Measurements from ENCODE around the gene CCNH.

The CCNH gene

DNA sequence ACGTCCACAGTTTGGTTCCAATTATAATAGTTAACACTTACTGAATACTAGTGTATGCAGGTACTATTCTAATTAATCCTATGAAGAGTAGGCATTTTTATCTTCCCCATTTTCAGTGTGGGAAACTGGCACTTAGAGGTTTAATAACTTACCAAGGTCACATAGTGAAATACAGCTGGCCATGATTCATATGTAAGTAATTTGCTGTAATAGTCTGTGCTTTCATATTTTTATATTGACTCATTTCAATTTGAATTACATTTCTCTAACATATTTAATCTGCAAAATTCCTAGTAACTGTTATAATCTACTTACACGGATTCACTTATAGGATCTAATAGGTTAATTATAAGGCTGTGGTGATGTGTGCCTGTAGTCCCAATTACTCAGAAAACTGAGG, 19.4 kb downstream of the CCNH start:
- Histone ChIP-seq H3K79me2 (ENCODE audit: insufficient read depth, low read length) (no peaks in the 10 kb centered on the region), H3K9ac (ENCODE audit: low read length) (no peak overlapping the region), H3K9me3 (ENCODE audit: insufficient read depth, low read length) (no peaks in the 10 kb centered on the region), H3K27me3 (ENCODE audit: low read length) (no peaks in the 10 kb centered on the region), H4K20me1 (ENCODE audit: low read depth, low read length) (no peaks in the 10 kb centered on the region; the same call in 1 of the 2 replicates), H2AFZ (ENCODE audit: low read depth, low read length, severe bottlenecking) (no peak overlapping the region), H3K4me3 (ENCODE audit: insufficient read depth, low read length, poor library complexity, severe bottlenecking) (no peak overlapping the region), H3K27ac (ENCODE audit: low read depth, low read length) (no peak overlapping the region), H3K36me3 (ENCODE audit: low read length) (peaks cover 52% of the 10 kb centered on the region), H3K9me2 (replicated peaks; ENCODE audit: insufficient read depth, low read length) (no peaks in the 10 kb centered on the region), H3F3A (ENCODE audit: insufficient read depth) (peaks cover 9% of the 10 kb centered on the region; the same call in 1 of the 2 replicates), H3K4me2 (ENCODE audit: low read depth, low read length, poor library complexity, severe bottlenecking) (no peak overlapping the region)
- TF ChIP-seq, protein P1, sequence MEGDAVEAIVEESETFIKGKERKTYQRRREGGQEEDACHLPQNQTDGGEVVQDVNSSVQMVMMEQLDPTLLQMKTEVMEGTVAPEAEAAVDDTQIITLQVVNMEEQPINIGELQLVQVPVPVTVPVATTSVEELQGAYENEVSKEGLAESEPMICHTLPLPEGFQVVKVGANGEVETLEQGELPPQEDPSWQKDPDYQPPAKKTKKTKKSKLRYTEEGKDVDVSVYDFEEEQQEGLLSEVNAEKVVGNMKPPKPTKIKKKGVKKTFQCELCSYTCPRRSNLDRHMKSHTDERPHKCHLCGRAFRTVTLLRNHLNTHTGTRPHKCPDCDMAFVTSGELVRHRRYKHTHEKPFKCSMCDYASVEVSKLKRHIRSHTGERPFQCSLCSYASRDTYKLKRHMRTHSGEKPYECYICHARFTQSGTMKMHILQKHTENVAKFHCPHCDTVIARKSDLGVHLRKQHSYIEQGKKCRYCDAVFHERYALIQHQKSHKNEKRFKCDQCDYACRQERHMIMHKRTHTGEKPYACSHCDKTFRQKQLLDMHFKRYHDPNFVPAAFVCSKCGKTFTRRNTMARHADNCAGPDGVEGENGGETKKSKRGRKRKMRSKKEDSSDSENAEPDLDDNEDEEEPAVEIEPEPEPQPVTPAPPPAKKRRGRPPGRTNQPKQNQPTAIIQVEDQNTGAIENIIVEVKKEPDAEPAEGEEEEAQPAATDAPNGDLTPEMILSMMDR (IDR thresholded peaks at IDR 0.05; ENCODE audit: insufficient read depth, low read length, poor library complexity, severe bottlenecking) = no peak
- TF ChIP-seq EZH2phosphoT487 (conservative IDR thresholded peaks at IDR 0.05; ENCODE audit: low read length) = no peak

DNA sequence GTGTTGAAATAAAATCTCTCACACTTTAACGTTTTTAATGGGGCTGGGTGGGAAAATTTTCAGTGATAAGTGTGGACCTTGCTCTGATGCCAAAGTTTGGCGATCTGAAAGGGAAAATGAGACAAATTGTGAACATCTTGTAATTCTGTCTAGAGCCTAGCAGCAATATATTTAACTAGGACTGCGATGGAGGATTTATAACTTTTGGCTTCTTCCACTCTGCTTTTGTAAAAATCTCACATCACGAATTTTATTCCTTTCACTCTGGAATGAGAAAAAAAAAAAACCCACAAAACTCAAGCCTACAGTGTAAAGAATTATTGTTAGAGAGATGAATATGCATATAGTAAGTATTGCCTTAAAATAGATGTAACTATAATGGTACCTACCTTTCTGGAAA, 19.9 kb downstream of the CCNH start:
- H3K27me3 ChIP-seq (ENCODE audit: low read length) = no peaks in the 10 kb centered on the region
- H3K9ac ChIP-seq (ENCODE audit: low read length) = no peak overlapping the region
- no peak overlapping the region for H3K27ac ChIP-seq (ENCODE audit: low read depth, low read length)
- H3K4me2 ChIP-seq (ENCODE audit: low read depth, low read length, poor library complexity, severe bottlenecking) = no peak overlapping the region
- no peaks in the 10 kb centered on the region; the same call in 1 of the 2 replicates for H4K20me1 ChIP-seq (ENCODE audit: low read depth, low read length)
- TF ChIP-seq, protein P1 (IDR thresholded peaks at IDR 0.05; ENCODE audit: insufficient read depth, low read length, poor library complexity, severe bottlenecking) = no peak
- no peak for TF ChIP-seq EZH2phosphoT487 (conservative IDR thresholded peaks at IDR 0.05; ENCODE audit: low read length)
- no peaks in the 10 kb centered on the region for H3K79me2 ChIP-seq (ENCODE audit: insufficient read depth, low read length)
- no peak overlapping the region for H3K4me3 ChIP-seq (ENCODE audit: insufficient read depth, low read length, poor library complexity, severe bottlenecking)
- H3K9me2 ChIP-seq (replicated peaks; ENCODE audit: insufficient read depth, low read length) = no peaks in the 10 kb centered on the region
- no peaks in the 10 kb centered on the region for H3K9me3 ChIP-seq (ENCODE audit: insufficient read depth, low read length)
- H3K36me3 ChIP-seq (ENCODE audit: low read length) = peaks cover 58% of the 10 kb centered on the region
- no peak overlapping the region for H2AFZ ChIP-seq (ENCODE audit: low read depth, low read length, severe bottlenecking)
- H3F3A ChIP-seq (ENCODE audit: insufficient read depth) = peaks cover 9% of the 10 kb centered on the region; the same call in 1 of the 2 replicates

DNA sequence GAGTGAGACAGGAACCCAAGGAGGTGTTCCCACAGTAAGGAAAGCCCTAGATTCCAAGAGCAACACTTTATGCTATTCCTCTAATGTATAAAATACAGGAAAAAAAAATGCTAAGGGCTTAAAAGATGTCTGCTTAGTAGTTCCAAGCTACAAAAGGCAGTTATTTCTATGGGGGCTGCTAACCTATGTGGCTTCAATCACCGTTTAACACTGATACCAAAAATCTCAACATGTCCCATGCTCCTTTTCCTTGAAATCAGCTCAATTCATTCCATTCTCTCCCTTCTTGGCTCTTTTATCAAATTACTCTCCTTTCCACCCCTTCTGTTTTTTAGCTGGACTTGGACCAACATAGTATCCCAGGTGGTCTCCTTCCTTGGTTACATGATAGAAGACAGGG, 20.6 kb downstream of the CCNH start:
- H3K36me3 ChIP-seq (ENCODE audit: low read length) = peaks cover 61% of the 10 kb centered on the region
- no peaks in the 10 kb centered on the region for H3K9me2 ChIP-seq (replicated peaks; ENCODE audit: insufficient read depth, low read length)
- peaks cover 9% of the 10 kb centered on the region; the same call in 1 of the 2 replicates for H3F3A ChIP-seq (ENCODE audit: insufficient read depth)
- no peaks in the 10 kb centered on the region for H3K27me3 ChIP-seq (ENCODE audit: low read length)
- no peak for TF ChIP-seq EZH2phosphoT487 (conservative IDR thresholded peaks at IDR 0.05; ENCODE audit: low read length)
- TF ChIP-seq, protein P1 (IDR thresholded peaks at IDR 0.05; ENCODE audit: insufficient read depth, low read length, poor library complexity, severe bottlenecking) = no peak
- no peak overlapping the region for H3K4me3 ChIP-seq (ENCODE audit: insufficient read depth, low read length, poor library complexity, severe bottlenecking)
- no peak overlapping the region for H3K27ac ChIP-seq (ENCODE audit: low read depth, low read length)
- H4K20me1 ChIP-seq (ENCODE audit: low read depth, low read length) = no peaks in the 10 kb centered on the region; the same call in 1 of the 2 replicates
- H3K9ac ChIP-seq (ENCODE audit: low read length) = no peak overlapping the region
- no peak overlapping the region for H3K4me2 ChIP-seq (ENCODE audit: low read depth, low read length, poor library complexity, severe bottlenecking)
- no peaks in the 10 kb centered on the region for H3K79me2 ChIP-seq (ENCODE audit: insufficient read depth, low read length)
- H3K9me3 ChIP-seq (ENCODE audit: insufficient read depth, low read length) = no peaks in the 10 kb centered on the region
- H2AFZ ChIP-seq (ENCODE audit: low read depth, low read length, severe bottlenecking) = no peak overlapping the region
